ENCODE measurements around the gene FAM13C.

DNA sequence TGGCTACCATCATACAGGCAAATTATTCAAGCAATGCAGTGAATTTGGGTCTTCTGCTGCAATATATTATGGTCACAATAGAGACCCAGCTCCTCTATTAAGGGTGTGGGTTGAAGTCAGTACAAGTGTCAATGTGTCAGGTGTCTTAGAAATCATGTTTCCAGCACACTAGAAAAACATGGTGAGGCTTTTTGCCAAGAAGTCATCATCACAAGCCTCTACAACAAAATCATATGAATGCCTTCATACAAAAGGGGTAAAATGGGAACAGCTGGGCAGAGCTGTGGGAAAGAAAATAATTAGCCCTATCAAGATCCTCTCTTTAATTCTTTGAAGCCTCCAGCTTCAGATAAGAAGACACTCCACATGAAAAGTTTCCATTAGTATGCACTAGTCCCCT is 37.2 kb downstream of the FAM13C start:
- no peak for TF ChIP-seq POLR2A (IDR thresholded peaks at IDR 0.05)
- TF ChIP-seq, protein P1, sequence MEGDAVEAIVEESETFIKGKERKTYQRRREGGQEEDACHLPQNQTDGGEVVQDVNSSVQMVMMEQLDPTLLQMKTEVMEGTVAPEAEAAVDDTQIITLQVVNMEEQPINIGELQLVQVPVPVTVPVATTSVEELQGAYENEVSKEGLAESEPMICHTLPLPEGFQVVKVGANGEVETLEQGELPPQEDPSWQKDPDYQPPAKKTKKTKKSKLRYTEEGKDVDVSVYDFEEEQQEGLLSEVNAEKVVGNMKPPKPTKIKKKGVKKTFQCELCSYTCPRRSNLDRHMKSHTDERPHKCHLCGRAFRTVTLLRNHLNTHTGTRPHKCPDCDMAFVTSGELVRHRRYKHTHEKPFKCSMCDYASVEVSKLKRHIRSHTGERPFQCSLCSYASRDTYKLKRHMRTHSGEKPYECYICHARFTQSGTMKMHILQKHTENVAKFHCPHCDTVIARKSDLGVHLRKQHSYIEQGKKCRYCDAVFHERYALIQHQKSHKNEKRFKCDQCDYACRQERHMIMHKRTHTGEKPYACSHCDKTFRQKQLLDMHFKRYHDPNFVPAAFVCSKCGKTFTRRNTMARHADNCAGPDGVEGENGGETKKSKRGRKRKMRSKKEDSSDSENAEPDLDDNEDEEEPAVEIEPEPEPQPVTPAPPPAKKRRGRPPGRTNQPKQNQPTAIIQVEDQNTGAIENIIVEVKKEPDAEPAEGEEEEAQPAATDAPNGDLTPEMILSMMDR (IDR thresholded peaks at IDR 0.05): no peak
